Measurements from ENCODE around the gene PCGF1. TPM values are rescaled to one million over a fixed set of nuclear protein-coding genes. Genes with fewer than 3 reads are reported as not detected.

The PCGF1 gene
- polyA plus RNA-seq, 1 experiment = 30.6 TPM

DNA sequence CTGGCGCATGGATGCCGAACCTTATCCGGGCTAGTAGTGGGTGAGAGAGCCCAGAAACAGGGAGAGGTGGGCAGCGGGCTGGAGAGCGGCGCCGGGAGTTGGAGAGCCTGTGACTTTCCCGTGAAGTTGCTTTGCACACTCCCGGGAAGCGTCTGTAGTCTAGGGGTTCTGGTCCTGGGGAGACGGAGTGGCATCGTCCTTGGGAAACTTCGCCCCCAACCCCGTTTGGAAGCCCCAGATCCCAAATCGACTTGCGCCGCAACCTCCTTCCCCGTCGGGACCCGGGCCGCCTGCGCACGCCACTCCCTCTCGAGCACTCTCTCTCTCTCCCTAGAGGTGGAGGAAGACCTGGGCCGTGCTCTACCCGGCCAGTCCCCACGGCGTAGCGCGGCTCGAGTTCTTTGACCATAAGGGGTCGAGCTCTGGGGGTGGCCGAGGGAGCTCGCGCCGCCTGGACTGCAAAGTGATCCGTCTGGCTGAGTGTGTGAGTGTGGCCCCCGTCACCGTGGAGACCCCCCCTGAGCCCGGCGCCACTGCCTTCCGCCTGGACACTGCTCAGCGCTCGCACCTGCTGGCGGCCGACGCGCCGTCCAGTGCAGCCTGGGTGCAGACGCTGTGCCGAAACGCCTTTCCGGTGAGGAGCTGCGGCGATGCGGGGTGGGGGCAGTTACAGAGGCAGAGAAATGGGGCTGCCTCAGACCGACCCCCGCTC lies 47.5 kb upstream of the PCGF1 start:
- no peak for DNase-seq (ENCODE audit: low read depth)
- Histone ChIP-seq H3K36me3 (ENCODE audit: control insufficient read depth, insufficient read depth, low read length) (peaks cover 4% of the 10 kb centered on the region), H3K4me3 (ENCODE audit: low read depth, low read length) (peak overlapping the region; percentile 54), H3K27me3 (ENCODE audit: control insufficient read depth, insufficient read depth, low read length) (no peaks in the 10 kb centered on the region)
- TF ChIP-seq, protein P1, sequence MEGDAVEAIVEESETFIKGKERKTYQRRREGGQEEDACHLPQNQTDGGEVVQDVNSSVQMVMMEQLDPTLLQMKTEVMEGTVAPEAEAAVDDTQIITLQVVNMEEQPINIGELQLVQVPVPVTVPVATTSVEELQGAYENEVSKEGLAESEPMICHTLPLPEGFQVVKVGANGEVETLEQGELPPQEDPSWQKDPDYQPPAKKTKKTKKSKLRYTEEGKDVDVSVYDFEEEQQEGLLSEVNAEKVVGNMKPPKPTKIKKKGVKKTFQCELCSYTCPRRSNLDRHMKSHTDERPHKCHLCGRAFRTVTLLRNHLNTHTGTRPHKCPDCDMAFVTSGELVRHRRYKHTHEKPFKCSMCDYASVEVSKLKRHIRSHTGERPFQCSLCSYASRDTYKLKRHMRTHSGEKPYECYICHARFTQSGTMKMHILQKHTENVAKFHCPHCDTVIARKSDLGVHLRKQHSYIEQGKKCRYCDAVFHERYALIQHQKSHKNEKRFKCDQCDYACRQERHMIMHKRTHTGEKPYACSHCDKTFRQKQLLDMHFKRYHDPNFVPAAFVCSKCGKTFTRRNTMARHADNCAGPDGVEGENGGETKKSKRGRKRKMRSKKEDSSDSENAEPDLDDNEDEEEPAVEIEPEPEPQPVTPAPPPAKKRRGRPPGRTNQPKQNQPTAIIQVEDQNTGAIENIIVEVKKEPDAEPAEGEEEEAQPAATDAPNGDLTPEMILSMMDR (IDR thresholded peaks at IDR 0.05; ENCODE audit: insufficient read depth, low read depth, low read length) = no peak
- ChIA-PET CTCF (interaction anchor here (1.0 kb wide), 1 partner anchor 12 kb away, joined by 3 read pairs; no protein-coding TSS in a partner anchor), POLR2A (no interaction called here)

GRCh38 chr2:74553892-74554819 lies 46.7 kb upstream of the PCGF1 start, which contains the start of the genes DOK1 and LOXL3:
TSS of gene DOK1 (plus strand) at chr2:74554720. CDS start at chr2:74554755, 35 bp downstream.
TSS of gene LOXL3 (minus strand) at chr2:74553942. CDS start at chr2:74552634, 1,308 bp downstream.
- POLR2A ChIA-PET = interaction anchor here (1.0 kb wide), 1 partner anchor 13 kb away, joined by 3 read pairs; no protein-coding TSS in a partner anchor
- TF ChIP-seq, protein P1 (IDR thresholded peaks at IDR 0.05; ENCODE audit: insufficient read depth, low read depth, low read length) = no peak
- CTCF ChIA-PET = interaction anchor here (1.6 kb wide), 1 partner anchor 12 kb away, joined by 6 read pairs; no protein-coding TSS in a partner anchor
- Histone ChIP-seq H3K4me3 (ENCODE audit: low read depth, low read length) (peak within 1 kb of the TSS; percentile 54), H3K27me3 (ENCODE audit: control insufficient read depth, insufficient read depth, low read length) (no peaks in the 10 kb centered on the region), H3K36me3 (ENCODE audit: control insufficient read depth, insufficient read depth, low read length) (peaks cover 4% of the 10 kb centered on the region)
- peak; percentile 50 for DNase-seq (ENCODE audit: low read depth)

DNA sequence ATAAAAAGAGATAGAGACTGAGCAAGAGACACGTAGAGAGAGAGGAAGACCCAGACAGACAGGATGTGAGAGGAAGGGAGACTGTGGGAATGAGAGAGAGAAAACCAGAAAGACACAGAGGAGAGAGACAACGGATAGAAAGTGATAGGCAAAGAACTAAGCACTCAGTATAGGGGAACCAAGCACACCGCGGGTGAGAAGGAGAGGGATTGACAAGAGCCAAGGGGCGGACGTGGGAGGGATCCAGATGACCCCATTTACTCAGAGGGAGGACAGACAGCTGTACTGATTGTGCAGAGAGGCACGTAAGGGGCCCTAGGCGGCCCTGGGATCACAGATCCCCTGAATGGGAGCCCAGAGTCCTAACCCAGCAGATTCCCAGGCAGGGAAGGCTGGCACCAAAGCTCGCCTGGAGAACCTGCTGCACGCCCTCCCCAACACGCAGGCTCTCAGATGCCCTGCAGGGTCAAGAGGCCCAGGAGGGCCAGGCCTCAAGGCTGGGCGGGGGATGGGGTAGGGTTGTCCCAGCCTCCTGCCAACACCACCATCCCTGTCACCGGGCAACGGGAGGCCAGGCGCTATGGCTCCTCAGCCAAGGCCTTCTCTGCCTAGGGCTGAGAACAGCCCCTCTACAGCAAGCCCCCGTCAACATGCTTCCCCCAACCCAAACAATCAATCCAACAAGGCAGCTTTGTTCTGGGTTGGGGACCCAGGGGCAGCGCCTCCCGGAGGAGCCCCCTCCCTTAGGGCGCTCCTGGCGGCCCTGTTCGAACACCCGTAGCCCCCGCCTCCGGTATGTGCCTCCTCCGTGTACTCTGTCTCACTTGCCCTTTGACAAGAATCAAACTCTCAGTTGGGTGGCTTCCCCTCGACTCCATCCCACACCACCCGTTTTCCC lies 45.7 kb upstream of the PCGF1 start:
- H3K36me3 ChIP-seq (ENCODE audit: control insufficient read depth, insufficient read depth, low read length) = peaks cover 4% of the 10 kb centered on the region
- CTCF ChIA-PET = interaction anchor here (1.0 to 1.6 kb wide), 3 partner anchors 13 to 48 kb away, joined by 3 to 6 read pairs (median 3); no protein-coding TSS in a partner anchor
- POLR2A ChIA-PET = interaction anchor here (1.0 kb wide), 1 partner anchor 14 kb away, joined by 3 read pairs; no protein-coding TSS in a partner anchor

DNA sequence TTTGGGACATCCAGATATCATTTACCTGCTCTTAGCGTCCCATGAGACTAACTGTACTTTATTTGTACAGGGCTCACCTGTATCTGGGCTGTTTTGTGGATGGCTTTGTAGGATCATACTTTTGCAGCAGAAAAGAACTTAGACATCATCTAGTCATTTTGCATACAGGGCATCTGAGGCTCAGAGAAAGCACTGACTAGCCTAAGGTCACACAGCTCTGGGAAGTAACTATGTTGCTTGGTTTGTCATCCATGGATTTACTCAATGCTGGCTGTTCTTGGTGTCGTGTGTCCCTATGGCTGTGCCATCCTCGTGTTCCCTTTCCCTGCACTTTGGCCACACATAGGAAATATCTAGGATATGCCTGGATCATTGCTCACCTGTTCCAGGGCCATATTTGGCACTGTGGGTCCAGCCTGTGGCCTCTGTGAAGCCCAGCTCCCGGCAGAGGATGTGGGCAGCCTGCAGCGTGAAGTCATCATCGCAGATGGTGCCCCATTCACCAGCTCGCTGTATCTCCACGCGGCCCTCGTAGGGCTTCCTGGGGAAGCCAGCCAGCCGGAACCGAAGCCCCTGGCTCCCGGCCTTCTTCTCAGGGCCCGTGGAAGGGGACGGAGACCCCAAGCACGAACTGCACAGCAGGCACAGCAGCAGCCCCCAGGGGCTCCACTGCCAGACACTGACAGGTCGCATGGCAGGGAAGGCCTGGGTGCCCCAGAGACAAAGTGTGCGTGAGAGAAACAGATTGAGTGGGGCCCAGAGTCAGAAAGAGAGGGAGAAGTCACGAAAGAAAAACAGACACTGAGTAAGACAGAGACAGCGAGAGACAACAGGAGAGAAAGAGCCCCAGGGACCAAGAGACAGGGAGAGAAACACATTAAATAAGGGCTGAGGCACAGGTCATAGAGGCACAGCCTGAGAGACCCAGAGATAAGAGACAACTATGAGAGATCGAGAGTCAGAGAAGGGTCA lies 44.7 kb upstream of the PCGF1 start:
- POLR2A ChIA-PET = no interaction called here

More for the DNA sequence above, 45.7 kb upstream of the PCGF1 start:
- Histone ChIP-seq H3K27me3 (ENCODE audit: control insufficient read depth, insufficient read depth, low read length) (no peaks in the 10 kb centered on the region), H3K4me3 (ENCODE audit: low read depth, low read length) (peak overlapping the region; percentile 54)
- TF ChIP-seq, protein P1 (IDR thresholded peaks at IDR 0.05; ENCODE audit: insufficient read depth, low read depth, low read length) = no peak
- no peak for DNase-seq (ENCODE audit: low read depth)

More for the DNA sequence above, 44.7 kb upstream of the PCGF1 start:
- peak overlapping the region; percentile 54 for H3K4me3 ChIP-seq (ENCODE audit: low read depth, low read length)
- H3K27me3 ChIP-seq (ENCODE audit: control insufficient read depth, insufficient read depth, low read length) = no peaks in the 10 kb centered on the region
- peaks cover 4% of the 10 kb centered on the region for H3K36me3 ChIP-seq (ENCODE audit: control insufficient read depth, insufficient read depth, low read length)
- no peak for DNase-seq (ENCODE audit: low read depth)
- TF ChIP-seq, protein P1 (IDR thresholded peaks at IDR 0.05; ENCODE audit: insufficient read depth, low read depth, low read length) = no peak
- CTCF ChIA-PET = interaction anchor here (1.0 to 1.1 kb wide), 2 partner anchors 23 to 49 kb away, joined by 3 read pairs; no protein-coding TSS in a partner anchor

Measured in BJ (cell line).